CD4-positive, alpha-beta T cell treated with Interleukin-15 for 1 hour (primary cell): ENCODE measurements around the gene USP44.
"Not testable (repeated sequence)": the region's sequence is repeated elsewhere in the genome, so short reads cannot be mapped to it uniquely, and the experiment has no call there.

ENCODE experiments used
- DNase-seq: peaks from one replicate; pipeline ENCODE4 v3.0.0-alpha.2; 2020

Gene USP44

GRCh38 chr12:95505039-95505438, 46.2 kb downstream of the USP44 start:
- no peak for DNase-seq

DNA sequence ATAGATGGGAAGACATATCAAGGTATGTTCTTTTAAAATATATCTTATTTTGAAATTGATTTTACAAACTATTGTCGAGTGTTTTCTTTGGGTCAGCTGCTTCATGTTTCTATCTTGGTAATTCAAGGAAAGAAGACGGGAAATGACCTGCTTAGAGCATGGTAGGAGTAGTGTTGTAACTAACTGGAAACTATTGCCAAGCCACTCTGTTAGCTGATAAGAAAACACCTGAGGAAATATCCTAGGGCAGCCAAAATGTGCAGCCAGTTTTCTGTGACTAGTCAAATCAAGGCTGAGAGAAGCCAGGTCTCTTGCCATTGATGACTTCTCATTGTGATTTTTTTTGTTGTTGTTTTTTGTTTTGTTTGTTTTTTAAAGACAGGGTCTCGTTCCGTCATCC, 47.1 kb downstream of the USP44 start:
- no peak for DNase-seq

- DNase-seq, result no peak
Measured at GRCh38 chr12:95499772-95500171, 51.5 kb downstream of the USP44 start.

- no peak for DNase-seq
Measured at GRCh38 chr12:95498968-95499367, 52.3 kb downstream of the USP44 start.

DNA sequence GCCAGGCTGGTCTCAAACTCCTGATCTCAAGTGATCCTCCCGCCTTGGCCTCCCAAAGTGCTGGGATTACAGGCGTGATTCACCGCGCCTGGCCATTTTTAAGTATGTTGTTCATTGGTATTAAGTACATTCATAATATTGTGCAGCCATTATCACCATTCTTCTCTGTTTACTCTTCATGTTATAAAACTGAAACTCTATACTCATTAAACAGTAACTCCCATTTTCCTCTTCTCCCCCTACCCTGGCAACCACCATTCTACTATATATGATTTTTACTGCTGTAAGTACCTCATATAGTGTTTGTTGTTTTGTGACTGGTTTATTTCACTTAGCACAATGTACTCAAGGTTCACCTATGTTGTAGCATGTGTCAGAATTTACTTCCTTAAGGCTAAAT, 54.2 kb downstream of the USP44 start:
- DNase-seq, result no peak

DNA sequence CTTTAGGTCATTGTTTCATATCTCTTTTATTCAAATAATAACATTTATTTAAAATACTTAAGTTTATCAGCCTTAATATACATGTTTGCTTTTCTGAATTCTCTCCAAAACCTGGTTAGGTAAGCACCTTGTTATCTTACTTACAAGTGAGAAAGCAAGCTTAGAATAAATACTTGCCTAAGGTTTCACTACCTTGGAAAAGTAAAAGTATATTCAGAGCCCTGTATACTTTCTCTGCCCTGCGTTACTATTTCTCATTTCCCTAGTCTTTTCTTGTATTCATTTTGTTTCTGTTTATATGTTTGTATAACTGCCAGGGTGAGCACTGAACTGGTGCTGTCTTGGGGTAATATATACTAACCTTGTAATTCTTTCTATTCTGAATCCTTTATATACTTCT, 55.8 kb downstream of the USP44 start:
- no peak for DNase-seq

GRCh38 chr12:95494888-95495287, 56.4 kb downstream of the USP44 start:
- DNase-seq, result no peak

- DNase-seq, result no peak
Measured at GRCh38 chr12:95492462-95492861, 58.8 kb downstream of the USP44 start.

- no peak for DNase-seq
Measured at GRCh38 chr12:95487024-95487423, 64.3 kb downstream of the USP44 start.

- no peak for DNase-seq
Measured at GRCh38 chr12:95484524-95484923, 66.8 kb downstream of the USP44 start.

DNA sequence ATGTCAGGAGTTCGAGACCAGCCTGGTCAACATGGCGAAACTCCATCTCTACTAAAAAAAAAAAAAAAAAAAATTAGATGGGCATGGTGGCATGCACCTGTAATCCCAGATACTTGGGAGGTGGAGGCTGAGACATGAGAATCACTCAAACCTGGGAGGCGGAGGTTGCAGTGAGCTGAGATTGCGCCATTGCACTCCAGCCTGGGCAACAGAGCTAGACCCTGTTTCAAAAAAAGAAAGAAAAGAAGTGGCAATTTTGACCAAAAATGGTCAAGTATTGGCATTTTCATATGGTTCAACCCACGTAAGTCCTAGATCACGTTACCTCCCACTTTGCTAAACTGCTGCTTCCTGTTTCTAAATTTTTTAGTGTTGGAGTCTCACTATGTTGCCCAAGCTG, 68.7 kb downstream of the USP44 start:
- not testable (repeated sequence) for DNase-seq

- DNase-seq, result no peak
Measured at GRCh38 chr12:95481888-95482287, 69.4 kb downstream of the USP44 start.

DNA sequence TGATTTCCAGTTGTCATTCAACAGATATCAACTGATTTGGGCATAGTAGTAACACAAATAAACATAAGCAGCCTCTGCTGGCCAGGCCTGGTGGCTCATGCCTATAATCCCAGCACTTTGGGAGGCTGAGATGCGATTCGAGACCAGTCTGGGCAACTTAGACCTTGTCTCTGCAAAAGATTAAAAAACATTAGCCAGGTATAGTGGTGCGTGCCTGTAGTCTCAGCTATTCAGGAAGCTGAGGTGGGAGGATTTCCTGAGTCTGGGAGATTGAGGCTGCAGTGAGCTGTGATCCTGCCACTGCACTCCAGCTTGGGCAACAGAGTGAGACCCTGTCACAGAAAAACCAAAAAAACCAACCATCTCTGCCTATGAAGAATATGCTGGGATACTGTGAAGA, 70.2 kb downstream of the USP44 start:
- no peak for DNase-seq

- no peak for DNase-seq
Measured at GRCh38 chr12:95480230-95480629, 71.0 kb downstream of the USP44 start.

DNA sequence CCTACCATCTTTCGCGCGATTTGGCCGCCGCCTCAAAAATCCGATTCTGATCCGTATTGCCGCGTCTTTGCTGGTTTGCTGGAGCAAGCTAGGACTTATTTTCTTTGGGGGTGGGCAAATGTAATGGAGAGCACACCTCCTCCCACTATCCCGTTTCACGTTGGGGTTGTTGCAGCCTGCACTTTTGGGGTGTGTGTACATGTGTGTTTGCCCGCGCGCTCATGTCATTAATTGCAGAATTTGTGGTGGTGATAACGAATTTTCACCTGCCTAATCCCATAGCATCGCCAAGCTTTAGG, 76.7 kb downstream of the USP44 start:
- DNase-seq, result no peak

- peak; percentile 90 for DNase-seq
Measured at GRCh38 chr12:95473884-95474659, 77.2 kb downstream of the USP44 start, which contains the start of gene METAP2. Gene METAP2 (plus strand): TSS chr12:95474152. CDS start chr12:95474180, 28 bp downstream.

DNA sequence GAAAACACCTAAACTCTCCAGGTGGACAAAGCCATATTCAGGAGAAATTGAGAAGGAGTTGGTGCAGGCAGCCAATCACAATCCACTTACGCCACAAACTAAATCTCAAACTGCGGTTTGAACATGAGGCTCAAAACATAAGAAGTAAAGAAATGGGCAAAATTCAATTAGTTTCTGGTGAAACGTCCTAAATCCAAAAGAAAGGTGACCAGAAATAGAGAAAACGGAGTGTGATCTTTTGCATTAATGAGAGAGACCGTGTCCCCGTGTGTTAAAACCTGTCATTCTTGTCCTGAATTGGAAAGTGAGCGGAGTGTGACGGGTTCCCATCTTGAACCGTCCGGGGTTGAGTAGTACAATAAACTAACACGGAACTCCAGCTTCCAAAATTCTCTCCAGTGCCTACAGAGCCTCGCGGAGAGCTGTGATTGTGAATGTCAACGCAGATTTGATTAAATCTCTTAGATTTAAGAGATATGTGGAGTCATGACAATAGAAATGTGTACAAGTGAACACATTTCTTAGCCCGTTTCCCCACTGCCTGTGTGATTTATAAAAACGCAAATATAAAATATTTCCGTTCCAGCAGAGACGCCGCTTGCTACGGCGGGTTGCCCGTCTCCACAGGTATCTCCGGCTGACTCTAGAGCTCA, 77.9 kb downstream of the USP44 start:
- no peak for DNase-seq

- DNase-seq, result no peak
Measured at GRCh38 chr12:95470300-95470699, 81.0 kb downstream of the USP44 start.
